Immature natural killer cell (primary cell): ENCODE data around the gene CLCN1. TPM values are rescaled to one million over a fixed set of nuclear protein-coding genes. Genes with fewer than 3 reads are reported as not detected.

Source experiments
- DNase-seq, 3 donors: peaks; one replicate each; pipeline ENCODE4 v3.0.0; 2022; ENCODE audit warnings: mixed read lengths in 1 of 3
- H3K27ac Mint-ChIP-seq, 6 donors: one replicate each; pipeline ENCODE4 v1.8.0; 2020; ENCODE audit warnings: mixed read lengths in 6 of 6, mild to moderate bottlenecking in 5 of 6, inconsistent platforms in 4 of 6, moderate library complexity in 3 of 6
- H3K27me3 Mint-ChIP-seq, 3 donors: one replicate each; pipeline ENCODE4 v1.8.0; 2020 to 2021; ENCODE audit warnings: low read depth in 3 of 3, mild to moderate bottlenecking in 3 of 3, mixed read lengths in 3 of 3, moderate library complexity in 3 of 3, inconsistent platforms in 1 of 3
- H3K36me3 Mint-ChIP-seq, 3 donors: one replicate each; pipeline ENCODE4 v1.8.0; 2020; ENCODE audit warnings: mixed read lengths in 3 of 3, inconsistent platforms in 2 of 3, mild to moderate bottlenecking in 2 of 3
- H3K4me1 Mint-ChIP-seq, 2 donors: one replicate each; pipeline ENCODE4 v1.8.0; 2020; ENCODE audit warnings: inconsistent platforms in 2 of 2, mild to moderate bottlenecking in 2 of 2, mixed read lengths in 2 of 2, moderate library complexity in 1 of 2
- H3K4me3 Mint-ChIP-seq, 5 donors: one replicate each; pipeline ENCODE4 v1.8.0; 2020; ENCODE audit warnings: mild to moderate bottlenecking in 5 of 5, mixed read lengths in 5 of 5, inconsistent platforms in 3 of 5, moderate library complexity in 3 of 5
- H3K9me3 Mint-ChIP-seq, 6 donors: one replicate each; pipeline ENCODE4 v1.8.0; 2020; ENCODE audit warnings: mild to moderate bottlenecking in 6 of 6, mixed read lengths in 6 of 6, inconsistent platforms in 4 of 6, moderate library complexity in 3 of 6
- polyA plus RNA-seq, 3 donors: library from polyadenylated mRNA; unstranded; fragments of 300-500 nt; fragmentation: Illumina TruSeq; gene quantifications; one replicate each; pipeline ENCODE4 v1.2.3, GENCODE V29; 2021

CLCN1 gene
- polyA plus RNA-seq, 3 donors from 2014 or later: 0.07 TPM; not detected in 2

- Mint-ChIP-seq H3K36me3 (peaks cover 0 to 2% (median 0%) of the 10 kb centered on the region in 3 donors), H3K9me3 (no peaks in the 10 kb centered on the region), H3K27ac (no peak overlapping the region)
Measured at GRCh38 chr7:143397710-143398530, 82.0 kb downstream of the CLCN1 start.

GRCh38 chr7:143398616-143399015 lies 82.7 kb downstream of the CLCN1 start:
- Mint-ChIP-seq H3K27me3 (peaks cover 0 to 4% (median 1%) of the 10 kb centered on the region in 3 donors), H3K36me3 (no peaks in the 10 kb centered on the region), H3K9me3 (no peaks in the 10 kb centered on the region), H3K4me3 (no peak overlapping the region), H3K27ac (no peak overlapping the region), H3K4me1 (peaks cover 14 to 15% of the 10 kb centered on the region in 2 donors)
- no peak for DNase-seq

More at GRCh38 chr7:143397710-143398530, 82.0 kb downstream of the CLCN1 start:
- H3K27me3 Mint-ChIP-seq: peaks cover 0 to 4% (median 1%) of the 10 kb centered on the region in 3 donors
- no peak overlapping the region for H3K4me3 Mint-ChIP-seq
- DNase-seq: no peak
- peaks cover 14 to 15% of the 10 kb centered on the region in 2 donors for H3K4me1 Mint-ChIP-seq

GRCh38 chr7:143399151-143399550 lies 83.2 kb downstream of the CLCN1 start:
- Mint-ChIP-seq H3K4me3 (no peak overlapping the region), H3K36me3 (no peaks in the 10 kb centered on the region), H3K9me3 (no peaks in the 10 kb centered on the region)

GRCh38 chr7:143399642-143400041 lies 83.7 kb downstream of the CLCN1 start:
- Mint-ChIP-seq H3K4me3 (no peak overlapping the region), H3K36me3 (no peaks in the 10 kb centered on the region), H3K9me3 (no peaks in the 10 kb centered on the region)

More at GRCh38 chr7:143399151-143399550, 83.2 kb downstream of the CLCN1 start:
- H3K4me1 Mint-ChIP-seq: peaks cover 12 to 14% of the 10 kb centered on the region in 2 donors
- DNase-seq: no peak
- H3K27ac Mint-ChIP-seq: no peak overlapping the region
- H3K27me3 Mint-ChIP-seq: peaks cover 0 to 4% (median 1%) of the 10 kb centered on the region in 3 donors

GRCh38 chr7:143401265-143401664 lies 85.4 kb downstream of the CLCN1 start:
- H3K27ac Mint-ChIP-seq: no peak overlapping the region
- peaks cover 0 to 9% (median 7%) of the 10 kb centered on the region in 3 donors for H3K27me3 Mint-ChIP-seq
- H3K4me1 Mint-ChIP-seq: peaks cover 0 to under 1% of the 10 kb centered on the region in 2 donors
- no peak for DNase-seq
- H3K36me3 Mint-ChIP-seq: no peaks in the 10 kb centered on the region
- no peaks in the 10 kb centered on the region for H3K9me3 Mint-ChIP-seq
- no peak overlapping the region for H3K4me3 Mint-ChIP-seq

More at GRCh38 chr7:143399642-143400041, 83.7 kb downstream of the CLCN1 start:
- DNase-seq: no peak
- H3K27ac Mint-ChIP-seq: no peak overlapping the region
- peaks cover 0 to 4% (median 1%) of the 10 kb centered on the region in 3 donors for H3K27me3 Mint-ChIP-seq
- H3K4me1 Mint-ChIP-seq: peaks cover 10 to 12% of the 10 kb centered on the region in 2 donors

Other genes with a start within 250 kb of the CLCN1 start
- not detected for gene PIP, start 184.0 kb upstream of the CLCN1 start, polyA plus RNA-seq
- gene TAS2R39, start 132.7 kb upstream of the CLCN1 start, polyA plus RNA-seq: not detected
- gene TAS2R40, start 94.1 kb upstream of the CLCN1 start, polyA plus RNA-seq: not detected
- 100 to 1,000 TPM; 238 to 266 (median 252) TPM for gene GSTK1, start 52.7 kb upstream of the CLCN1 start, polyA plus RNA-seq
- not detected for gene TMEM139, start 31.2 kb upstream of the CLCN1 start, polyA plus RNA-seq
- 10 to 100 TPM in 1 of 3 donors, 1 to 10 TPM in 2; 8.8 to 24.2 (median 9.8) TPM for gene CASP2, start 27.8 kb upstream of the CLCN1 start, polyA plus RNA-seq
- 1 to 10 TPM; 1.2 to 2.3 (median 1.9) TPM for gene FAM131B, start 46.6 kb downstream of the CLCN1 start, polyA plus RNA-seq
- 100 to 1,000 TPM in 1 of 3 donors, 10 to 100 TPM in 2; 50.7 to 144 (median 51.9) TPM for gene ZYX, start 65.2 kb downstream of the CLCN1 start, polyA plus RNA-seq
- gene EPHA1, start 92.7 kb downstream of the CLCN1 start, polyA plus RNA-seq: under 1 TPM in 2 of 3 donors, not detected in 1; 0.22 to 0.51 TPM
- gene TAS2R60, start 127.3 kb downstream of the CLCN1 start, polyA plus RNA-seq: not detected
- gene TAS2R41, start 161.8 kb downstream of the CLCN1 start, polyA plus RNA-seq: not detected